Gastrocnemius medialis (tissue), 4 donors: ENCODE measurements around the gene TTC39B.

ENCODE experiments used
- CTCF ChIP-seq, 5 experiments: fragments of 450-650 bp in 3 of 5; fragments of 200-600 bp in 2 of 5; sonication (generic) in 2 of 5; IDR thresholded peaks in 4 of 5; conservative IDR thresholded peaks in 1 of 5; 1 replicate in 4 of 5; 2 replicates in 1 of 5; pipeline ENCODE4 v1.5.1; 2016 to 2019; ENCODE audit warnings: antibody characterized with exemption in 5 of 5, mild to moderate bottlenecking in 3 of 5, moderate library complexity in 3 of 5
- POLR2A ChIP-seq, 2 donors: fragments of 450-650 bp; IDR thresholded peaks; one replicate each; pipeline ENCODE4 v1.6.1; 2017; ENCODE audit warnings: antibody characterized with exemption in 2 of 2, mild to moderate bottlenecking in 2 of 2, moderate library complexity in 2 of 2

GRCh38 chr9:15227491-15227890 is 79.5 kb downstream of the TTC39B start:
- TF ChIP-seq CTCF (IDR thresholded peaks at IDR 0.05 in 4 of 5, conservative IDR thresholded peaks at IDR 0.05 in 1 of 5) = no peak
- TF ChIP-seq POLR2A (IDR thresholded peaks at IDR 0.05) = no peak
